Panc1 (cell line): Measurements from ENCODE around the gene DDX42. TPM values are rescaled to one million over a fixed set of nuclear protein-coding genes. Genes with fewer than 3 reads are reported as not detected.

ENCODE experiments used
- ATAC-seq: fragments of 200-7000 bp; cut with Tn5 transposase; 2 replicates; pipeline ENCODE4 v1.9.1; 2020; ENCODE audit warnings: mild to moderate bottlenecking, moderate library complexity
- BruUV-seq: library from RNA; stranded (reverse); fragments of 400-500 nt; replicated peaks from 2 replicates; lab custom pipeline; 2021; lab: Mats Ljungman, UMichigan
- CTCF ChIA-PET: fragments of 300-600 bp; sonication (Branson Sonifier 250); formaldehyde crosslinking; loops from one replicate; lab custom pipeline; 2022; ENCODE audit warnings: antibody characterized with exemption; lab: Charles Lee
- POLR2A ChIA-PET: fragments of 300-600 bp; sonication (Branson Sonifier 250); formaldehyde crosslinking; loops from one replicate; lab custom pipeline; 2022; ENCODE audit warnings: antibody characterized with exemption; lab: Charles Lee
- DNase-seq: peaks from one replicate; pipeline ENCODE4 v3.0.0-alpha.2; 2010; ENCODE audit warnings: low read depth, low spot score
- H3K27ac ChIP-seq: 2 replicates; pipeline ENCODE4 v1.5.1; 2011; ENCODE audit warnings: mild to moderate bottlenecking, low read length, inconsistent platforms
- H3K27me3 ChIP-seq: fragments of 200-500 bp; sonication (Bioruptor generic); 2 replicates; pipeline ENCODE4 v1.6.0; 2014; ENCODE audit warnings: low read length, inconsistent platforms; ENCODE audit not compliant: control insufficient read depth, insufficient read depth
- H3K36me3 ChIP-seq: fragments of 200-500 bp; sonication (Bioruptor generic); 2 replicates; pipeline ENCODE4 v1.5.1; 2014; ENCODE audit warnings: inconsistent platforms, mild to moderate bottlenecking, low read length, moderate library complexity; ENCODE audit not compliant: control insufficient read depth, insufficient read depth
- H3K4me1 ChIP-seq: 2 replicates; pipeline ENCODE4 v1.5.1; 2011; ENCODE audit warnings: inconsistent platforms, mild to moderate bottlenecking, low read length, moderate library complexity; ENCODE audit not compliant: control insufficient read depth, insufficient read depth
- H3K4me3 ChIP-seq, 2 experiments: 2 replicates each; pipeline ENCODE4 v1.5.1; 2011 to 2012; ENCODE audit warnings: low read depth in 2 of 2, low read length in 2 of 2, mild to moderate bottlenecking in 2 of 2, inconsistent platforms in 1 of 2, moderate library complexity in 1 of 2
- H3K9me3 ChIP-seq: fragments of 200-500 bp; sonication (Bioruptor generic); 2 replicates; pipeline ENCODE4 v1.5.1; 2014; ENCODE audit warnings: low read depth, mild to moderate bottlenecking, inconsistent platforms, low read length, moderate library complexity; ENCODE audit not compliant: control insufficient read depth, insufficient read depth
- POLR2AphosphoS5 ChIP-seq: IDR thresholded peaks from 2 replicates; pipeline ENCODE4 v1.6.1; 2012; ENCODE audit warnings: mild to moderate bottlenecking, low read depth, low read length, moderate library complexity
- SIN3A ChIP-seq: IDR thresholded peaks from 2 replicates; pipeline ENCODE4 v1.6.1; 2012; ENCODE audit warnings: low read depth, mild to moderate bottlenecking, low read length, moderate library complexity, borderline replicate concordance; ENCODE audit not compliant: insufficient read depth
- TCF7L2 ChIP-seq: IDR thresholded peaks from 2 replicates; pipeline ENCODE4 v1.6.1; 2011; ENCODE audit warnings: mild to moderate bottlenecking, low read depth, low read length, inconsistent platforms
- in situ Hi-C: cut with HindIII; loops from 2 replicates; pipeline ENCODE4 v1.10.0; 2016; ENCODE audit warnings: low sequenced_read_pairs, low pct_unique_long_range_greater_than_20kb
- intact Hi-C: fragments of 100-400 bp; cut with micrococcal nuclease; formaldehyde crosslinking; loops from one replicate; pipeline ENCODE4 v1.10.0; 2022; ENCODE audit not compliant: unreplicated experiment
- total RNA-seq: library from RNA; stranded (reverse); gene quantifications from one replicate; pipeline ENCODE4 v1.2.1, GENCODE V29; 2021; ENCODE audit not compliant: unreplicated experiment
- TF ChIP-seq, protein P1 (sequence below): fragments of 450-650 bp; IDR thresholded peaks from 2 replicates; pipeline ENCODE4 v1.5.1; 2017; ENCODE audit warnings: mild to moderate bottlenecking
- TF ChIP-seq, protein P2 (sequence below), 2 experiments: IDR thresholded peaks; 2 replicates each; pipeline ENCODE4 v1.6.1; 2011 to 2012; ENCODE audit warnings: low read depth in 2 of 2, control low read depth in 1 of 2, low read length in 1 of 2, mild to moderate bottlenecking in 1 of 2, moderate library complexity in 1 of 2; ENCODE audit not compliant: insufficient read depth in 1 of 2

The DDX42 gene
- total RNA-seq, 1 experiment from 2014 or later = 89.6 TPM

DNA sequence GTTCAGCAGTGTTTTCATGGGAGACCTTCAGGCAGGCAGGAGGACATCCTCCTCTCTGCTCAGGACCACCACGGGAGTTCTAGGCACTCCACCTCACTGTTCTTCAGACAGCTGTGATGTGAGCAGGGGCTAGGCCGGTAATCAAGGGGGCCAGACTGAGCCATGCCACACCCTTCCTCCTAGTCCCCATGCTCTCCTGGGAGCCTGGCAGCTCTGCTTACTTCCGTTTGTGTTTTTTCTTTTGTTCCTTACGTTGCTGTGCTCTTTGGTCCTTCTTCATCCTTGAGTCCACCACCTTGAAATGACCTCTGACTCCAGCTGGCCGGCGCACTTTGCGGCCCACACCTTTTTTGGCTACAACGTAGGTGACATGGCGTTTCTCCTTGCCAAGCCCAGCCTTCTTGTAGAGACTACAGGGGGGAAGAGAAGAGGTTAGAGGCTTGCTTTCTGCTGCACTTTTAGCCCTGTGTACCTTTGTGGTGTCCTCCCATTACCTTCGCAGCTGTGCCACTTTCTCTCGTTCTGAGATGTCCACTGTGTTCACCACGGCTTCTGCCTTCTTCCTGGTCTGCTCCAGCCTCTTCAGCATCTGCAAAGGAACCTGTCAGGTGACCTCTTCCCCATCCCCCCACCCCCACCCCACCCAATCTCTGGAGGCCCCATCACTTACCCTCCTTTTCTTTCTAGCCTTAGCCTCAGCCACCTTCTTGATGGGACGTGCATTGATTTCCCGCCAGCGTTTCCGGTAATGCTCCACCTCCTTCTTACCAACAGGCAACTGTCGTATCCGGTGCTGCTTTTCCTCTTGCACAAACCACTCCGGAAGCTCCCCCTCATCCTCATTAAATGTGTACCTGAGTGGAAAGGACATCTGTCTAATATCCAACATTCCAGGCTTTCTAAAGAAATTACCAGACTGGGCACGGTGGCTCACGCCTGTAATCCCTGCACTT lies 45.9 kb downstream of the DDX42 start:
- Histone ChIP-seq H3K27me3 (no peaks in the 10 kb centered on the region), H3K4me3 (no peak overlapping the region), H3K36me3 (peaks cover 29% of the 10 kb centered on the region), H3K27ac (no peak overlapping the region), H3K9me3 (no peaks in the 10 kb centered on the region), H3K4me1 (peaks cover 3% of the 10 kb centered on the region; the same call in 1 of the 2 replicates)
- ChIA-PET POLR2A (no interaction called here), CTCF (no interaction called here)
- ATAC-seq (peak; percentile 23; the same call in 1 of the 2 replicates), DNase-seq (no peak)
- intact Hi-C loops (no loop called here), in situ Hi-C loops (no loop called here)
- TF ChIP-seq SIN3A = no peak
- no peak for TF ChIP-seq TCF7L2
- TF ChIP-seq POLR2AphosphoS5 = no peak
- TF ChIP-seq, protein P1, sequence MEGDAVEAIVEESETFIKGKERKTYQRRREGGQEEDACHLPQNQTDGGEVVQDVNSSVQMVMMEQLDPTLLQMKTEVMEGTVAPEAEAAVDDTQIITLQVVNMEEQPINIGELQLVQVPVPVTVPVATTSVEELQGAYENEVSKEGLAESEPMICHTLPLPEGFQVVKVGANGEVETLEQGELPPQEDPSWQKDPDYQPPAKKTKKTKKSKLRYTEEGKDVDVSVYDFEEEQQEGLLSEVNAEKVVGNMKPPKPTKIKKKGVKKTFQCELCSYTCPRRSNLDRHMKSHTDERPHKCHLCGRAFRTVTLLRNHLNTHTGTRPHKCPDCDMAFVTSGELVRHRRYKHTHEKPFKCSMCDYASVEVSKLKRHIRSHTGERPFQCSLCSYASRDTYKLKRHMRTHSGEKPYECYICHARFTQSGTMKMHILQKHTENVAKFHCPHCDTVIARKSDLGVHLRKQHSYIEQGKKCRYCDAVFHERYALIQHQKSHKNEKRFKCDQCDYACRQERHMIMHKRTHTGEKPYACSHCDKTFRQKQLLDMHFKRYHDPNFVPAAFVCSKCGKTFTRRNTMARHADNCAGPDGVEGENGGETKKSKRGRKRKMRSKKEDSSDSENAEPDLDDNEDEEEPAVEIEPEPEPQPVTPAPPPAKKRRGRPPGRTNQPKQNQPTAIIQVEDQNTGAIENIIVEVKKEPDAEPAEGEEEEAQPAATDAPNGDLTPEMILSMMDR = no peak
- TF ChIP-seq, protein P2, sequence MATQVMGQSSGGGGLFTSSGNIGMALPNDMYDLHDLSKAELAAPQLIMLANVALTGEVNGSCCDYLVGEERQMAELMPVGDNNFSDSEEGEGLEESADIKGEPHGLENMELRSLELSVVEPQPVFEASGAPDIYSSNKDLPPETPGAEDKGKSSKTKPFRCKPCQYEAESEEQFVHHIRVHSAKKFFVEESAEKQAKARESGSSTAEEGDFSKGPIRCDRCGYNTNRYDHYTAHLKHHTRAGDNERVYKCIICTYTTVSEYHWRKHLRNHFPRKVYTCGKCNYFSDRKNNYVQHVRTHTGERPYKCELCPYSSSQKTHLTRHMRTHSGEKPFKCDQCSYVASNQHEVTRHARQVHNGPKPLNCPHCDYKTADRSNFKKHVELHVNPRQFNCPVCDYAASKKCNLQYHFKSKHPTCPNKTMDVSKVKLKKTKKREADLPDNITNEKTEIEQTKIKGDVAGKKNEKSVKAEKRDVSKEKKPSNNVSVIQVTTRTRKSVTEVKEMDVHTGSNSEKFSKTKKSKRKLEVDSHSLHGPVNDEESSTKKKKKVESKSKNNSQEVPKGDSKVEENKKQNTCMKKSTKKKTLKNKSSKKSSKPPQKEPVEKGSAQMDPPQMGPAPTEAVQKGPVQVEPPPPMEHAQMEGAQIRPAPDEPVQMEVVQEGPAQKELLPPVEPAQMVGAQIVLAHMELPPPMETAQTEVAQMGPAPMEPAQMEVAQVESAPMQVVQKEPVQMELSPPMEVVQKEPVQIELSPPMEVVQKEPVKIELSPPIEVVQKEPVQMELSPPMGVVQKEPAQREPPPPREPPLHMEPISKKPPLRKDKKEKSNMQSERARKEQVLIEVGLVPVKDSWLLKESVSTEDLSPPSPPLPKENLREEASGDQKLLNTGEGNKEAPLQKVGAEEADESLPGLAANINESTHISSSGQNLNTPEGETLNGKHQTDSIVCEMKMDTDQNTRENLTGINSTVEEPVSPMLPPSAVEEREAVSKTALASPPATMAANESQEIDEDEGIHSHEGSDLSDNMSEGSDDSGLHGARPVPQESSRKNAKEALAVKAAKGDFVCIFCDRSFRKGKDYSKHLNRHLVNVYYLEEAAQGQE (IDR thresholded peaks at IDR 0.05; ENCODE audit: insufficient read depth in 1 of 2, low read depth in 2 of 2, low read length in 1 of 2) = no peak
- BruUV-seq = TSS peak; percentile 92

DNA sequence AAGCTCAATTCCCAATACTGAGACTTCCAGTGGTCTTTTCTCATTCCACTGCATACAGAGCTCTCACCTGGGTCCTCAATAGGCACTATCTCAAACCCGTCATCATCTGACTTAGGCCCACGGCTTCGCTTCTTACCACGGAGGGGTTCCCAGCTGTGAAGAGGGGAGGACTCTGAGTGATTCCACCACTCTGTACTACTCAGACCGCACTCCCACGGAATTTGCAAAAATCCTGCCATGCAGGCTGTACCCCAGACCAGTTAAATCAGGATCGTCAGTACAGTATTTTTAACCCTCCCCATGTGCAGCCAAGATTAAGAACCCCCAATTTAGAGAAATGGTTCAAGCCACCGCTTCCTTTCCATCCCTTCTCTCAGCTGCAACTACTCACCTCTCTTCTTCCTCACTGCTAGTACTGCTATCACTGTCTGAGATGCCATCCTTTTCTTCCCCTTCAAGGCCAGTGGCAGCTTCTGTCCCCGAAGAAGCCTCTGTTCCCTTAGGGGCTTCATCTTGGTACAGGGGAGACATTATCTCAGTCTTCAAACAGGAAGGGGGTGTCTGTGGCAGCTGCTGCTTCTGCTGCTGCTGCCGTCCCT lies 47.1 kb downstream of the DDX42 start:
- CTCF ChIA-PET = no interaction called here
- POLR2A ChIA-PET = no interaction called here
- BruUV-seq = no TSS peak
- ATAC-seq (no peak), DNase-seq (no peak)
- H3K4me3 ChIP-seq = no peak overlapping the region
- no peaks in the 10 kb centered on the region for H3K9me3 ChIP-seq
- in situ Hi-C loops (no loop called here), intact Hi-C loops (no loop called here)
- H3K4me1 ChIP-seq = peaks cover 5% of the 10 kb centered on the region; the same call in 1 of the 2 replicates
- no peaks in the 10 kb centered on the region for H3K27me3 ChIP-seq
- TF ChIP-seq TCF7L2 (no peak), POLR2AphosphoS5 (peak; percentile 46; the same call in 1 of the 2 replicates)
- H3K36me3 ChIP-seq = peaks cover 38% of the 10 kb centered on the region
- no peak overlapping the region for H3K27ac ChIP-seq
